Neural crest cell (in vitro differentiated cells): ENCODE measurements around the gene GDPD4. TPM values are rescaled to one million over a fixed set of nuclear protein-coding genes. Genes with fewer than 3 reads are reported as not detected.
"Not testable (repeated sequence)": the region's sequence is repeated elsewhere in the genome, so short reads cannot be mapped to it uniquely, and the experiment has no call there.

Source experiments
- DNase-seq: peaks from one replicate; pipeline ENCODE4 v3.0.0; 2021; ENCODE audit warnings: low read depth, mixed read lengths, low spot score
- H3K27ac Mint-ChIP-seq: one replicate; pipeline ENCODE4 v1.8.0; 2021; ENCODE audit warnings: mild to moderate bottlenecking, mixed read lengths; ENCODE audit not compliant: unreplicated experiment
- H3K27me3 Mint-ChIP-seq: 2 replicates; pipeline ENCODE4 v1.8.0; 2021; ENCODE audit warnings: low read depth, mild to moderate bottlenecking, mixed read lengths
- H3K36me3 Mint-ChIP-seq: 2 replicates; pipeline ENCODE4 v1.8.0; 2021; ENCODE audit warnings: low read depth, mild to moderate bottlenecking, mixed read lengths
- H3K4me1 Mint-ChIP-seq: 2 replicates; pipeline ENCODE4 v1.8.0; 2021; ENCODE audit warnings: mixed read lengths
- H3K4me3 Mint-ChIP-seq: one replicate; pipeline ENCODE4 v1.8.0; 2021; ENCODE audit warnings: mild to moderate bottlenecking, mixed read lengths
- H3K9me3 Mint-ChIP-seq: 2 replicates; pipeline ENCODE4 v1.8.0; 2021; ENCODE audit warnings: mixed read lengths
- CTCF ChIP-seq: fragments of 200-600 bp; sonication (generic); conservative IDR thresholded peaks from 2 replicates; pipeline ENCODE4 v1.5.0; 2021; ENCODE audit warnings: antibody characterized with exemption, mild to moderate bottlenecking
- total RNA-seq: library from RNA; stranded (reverse); gene quantifications from 2 replicates; pipeline ENCODE4 v1.2.1, GENCODE V29; 2021

GDPD4 gene
- total RNA-seq, 1 donor from 2014 or later, result not detected

- peaks cover 6% of the 10 kb centered on the region for H3K4me1 Mint-ChIP-seq
- DNase-seq, result no peak
- TF ChIP-seq CTCF, result no peak
- no peaks in the 10 kb centered on the region for H3K27me3 Mint-ChIP-seq
- H3K9me3 Mint-ChIP-seq, result peaks cover 2% of the 10 kb centered on the region
- H3K4me3 Mint-ChIP-seq, result no peak overlapping the region
- H3K27ac Mint-ChIP-seq, result no peak overlapping the region
- no peaks in the 10 kb centered on the region for H3K36me3 Mint-ChIP-seq
These were observed 791 bp downstream of the GDPD4 start for GRCh38 chr11:77300695-77301094.

GRCh38 chr11:77300028-77300427 lies 1.5 kb downstream of the GDPD4 start:
- H3K4me1 Mint-ChIP-seq, DNase-seq, H3K4me3 Mint-ChIP-seq, H3K27ac Mint-ChIP-seq, H3K36me3 Mint-ChIP-seq, H3K27me3 Mint-ChIP-seq, H3K9me3 Mint-ChIP-seq: not testable (repeated sequence)

GRCh38 chr11:77299528-77299993 lies 1.9 kb downstream of the GDPD4 start:
- Mint-ChIP-seq H3K4me1 (peaks cover 6% of the 10 kb centered on the region), H3K36me3 (no peaks in the 10 kb centered on the region), H3K27me3 (no peaks in the 10 kb centered on the region), H3K27ac (no peak overlapping the region), H3K9me3 (peaks cover 2% of the 10 kb centered on the region), H3K4me3 (no peak overlapping the region)
- no peak for DNase-seq
- no peak for TF ChIP-seq CTCF

GRCh38 chr11:77294040-77294439 lies 7.4 kb downstream of the GDPD4 start:
- H3K27ac Mint-ChIP-seq, result no peak overlapping the region
- no peak overlapping the region for H3K4me3 Mint-ChIP-seq
- no peaks in the 10 kb centered on the region for H3K4me1 Mint-ChIP-seq
- no peaks in the 10 kb centered on the region for H3K36me3 Mint-ChIP-seq
- peaks cover 5% of the 10 kb centered on the region for H3K9me3 Mint-ChIP-seq
- no peak for DNase-seq
- no peak for TF ChIP-seq CTCF
- H3K27me3 Mint-ChIP-seq, result no peaks in the 10 kb centered on the region

- H3K9me3 Mint-ChIP-seq, result peaks cover 5% of the 10 kb centered on the region
- DNase-seq, result no peak
- no peaks in the 10 kb centered on the region for H3K4me1 Mint-ChIP-seq
- no peak for TF ChIP-seq CTCF
- no peaks in the 10 kb centered on the region for H3K27me3 Mint-ChIP-seq
- no peak overlapping the region for H3K27ac Mint-ChIP-seq
- no peak overlapping the region for H3K4me3 Mint-ChIP-seq
- no peaks in the 10 kb centered on the region for H3K36me3 Mint-ChIP-seq
These were observed 11.7 kb downstream of the GDPD4 start for GRCh38 chr11:77289737-77290136.

GRCh38 chr11:77287615-77288273 lies 13.7 kb downstream of the GDPD4 start:
- Mint-ChIP-seq H3K27ac (no peak overlapping the region), H3K4me1 (no peaks in the 10 kb centered on the region), H3K27me3 (no peaks in the 10 kb centered on the region), H3K36me3 (no peaks in the 10 kb centered on the region), H3K4me3 (no peak overlapping the region), H3K9me3 (peaks cover 2% of the 10 kb centered on the region)
- TF ChIP-seq CTCF, result no peak
- no peak for DNase-seq
